DOHH2 (cell line): Measurements from ENCODE around the gene RAX2.

ENCODE experiments used
- H3F3A ChIP-seq: fragments of 200-600 bp; sonication (generic), shearing (Covaris generic); 2 replicates; pipeline ENCODE4 v1.6.0; 2016; ENCODE audit warnings: antibody characterized with exemption, mild to moderate bottlenecking; ENCODE audit not compliant: control insufficient read depth, insufficient read depth
- H3K27ac ChIP-seq: fragments of 200-600 bp; sonication (generic); 2 replicates; pipeline ENCODE4 v1.5.1; 2014; ENCODE audit warnings: low read depth, mild to moderate bottlenecking, low read length, moderate library complexity
- H3K27me3 ChIP-seq: fragments of 200-600 bp; sonication (generic); 2 replicates; pipeline ENCODE4 v1.6.1; 2014; ENCODE audit warnings: mild to moderate bottlenecking, low read length, mixed read lengths; ENCODE audit not compliant: control insufficient read depth
- H3K36me3 ChIP-seq: fragments of 200-600 bp; sonication (generic); 2 replicates; pipeline ENCODE4 v1.6.1; 2014; ENCODE audit warnings: mild to moderate bottlenecking, low read length, moderate library complexity, mixed read lengths; ENCODE audit not compliant: control insufficient read depth
- H3K4me1 ChIP-seq: fragments of 200-600 bp; sonication (generic); 2 replicates; pipeline ENCODE4 v1.6.1; 2014; ENCODE audit warnings: mild to moderate bottlenecking, low read length, mixed read lengths; ENCODE audit not compliant: control insufficient read depth
- H3K4me2 ChIP-seq: fragments of 200-600 bp; sonication (generic); 2 replicates; pipeline ENCODE4 v1.6.0; 2014; ENCODE audit warnings: mild to moderate bottlenecking, low read length, moderate library complexity
- H3K4me3 ChIP-seq: fragments of 200-600 bp; sonication (generic); 2 replicates; pipeline ENCODE4 v1.5.1; 2014; ENCODE audit warnings: mild to moderate bottlenecking, low read length, mixed read lengths
- H3K79me2 ChIP-seq: fragments of 200-600 bp; sonication (generic); 2 replicates; pipeline ENCODE4 v1.6.1; 2014; ENCODE audit warnings: mild to moderate bottlenecking, low read length, mixed read lengths; ENCODE audit not compliant: control insufficient read depth
- H3K9me2 ChIP-seq: fragments of 200-600 bp; sonication (generic); replicated peaks from 2 replicates; pipeline ENCODE4 v1.6.1; 2014; ENCODE audit warnings: mild to moderate bottlenecking, low read length, mixed read lengths; ENCODE audit not compliant: control insufficient read depth
- H3K9me3 ChIP-seq: fragments of 200-600 bp; sonication (generic); 2 replicates; pipeline ENCODE4 v1.6.1; 2014; ENCODE audit warnings: antibody characterized with exemption, low read length, mixed read lengths; ENCODE audit not compliant: control insufficient read depth, insufficient read depth
- H4K20me1 ChIP-seq: fragments of 200-600 bp; sonication (generic); 2 replicates; pipeline ENCODE4 v1.6.0; 2014; ENCODE audit warnings: low read depth, mild to moderate bottlenecking, antibody characterized with exemption, low read length, moderate library complexity; ENCODE audit not compliant: control insufficient read depth, insufficient read depth
- EZH2phosphoT487 ChIP-seq: fragments of 200-600 bp; sonication (generic); IDR thresholded peaks from 2 replicates; pipeline ENCODE4 v1.6.1; 2017; ENCODE audit warnings: borderline replicate concordance, mild to moderate bottlenecking, antibody characterized with exemption, low read length, moderate library complexity, mixed read lengths
- TF ChIP-seq, protein P1 (sequence below): fragments of 200-600 bp; sonication (generic); IDR thresholded peaks from one replicate; pipeline ENCODE4 v1.5.1; 2014; ENCODE audit warnings: antibody characterized with exemption, mild to moderate bottlenecking, low read depth, low read length; ENCODE audit not compliant: poor library complexity, severe bottlenecking

Gene RAX2

DNA sequence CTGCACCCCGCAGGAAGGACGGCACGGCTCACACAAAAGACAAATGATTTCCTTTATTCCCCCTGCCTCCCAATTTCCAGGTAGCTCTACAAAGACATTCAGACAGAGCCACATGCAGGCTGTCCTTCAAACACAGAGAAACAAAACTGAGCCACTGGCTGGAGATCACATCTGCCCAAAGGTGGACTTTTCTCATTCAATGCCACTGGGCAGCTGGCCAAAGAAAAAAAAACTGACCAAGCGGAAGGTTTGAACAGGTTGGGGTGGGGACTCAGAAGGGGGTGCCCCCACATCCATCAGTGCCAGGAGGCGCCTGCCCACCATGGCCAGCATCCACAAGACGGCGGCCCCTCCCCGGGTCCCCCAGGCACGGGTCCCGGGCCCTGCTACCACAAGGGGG is 32.0 kb upstream of the RAX2 start:
- Histone ChIP-seq H3K79me2 (no peaks in the 10 kb centered on the region), H3K9me3 (peaks cover 4% of the 10 kb centered on the region; the same call in 1 of the 2 replicates), H3F3A (no peaks in the 10 kb centered on the region; the same call in 1 of the 2 replicates), H3K4me1 (no peaks in the 10 kb centered on the region), H3K9me2 (no peaks in the 10 kb centered on the region), H3K4me2 (no peak overlapping the region), H3K27me3 (peaks cover 14% of the 10 kb centered on the region), H3K27ac (no peak overlapping the region), H3K4me3 (no peak overlapping the region), H3K36me3 (no peaks in the 10 kb centered on the region), H4K20me1 (no peaks in the 10 kb centered on the region)
- no peak for TF ChIP-seq EZH2phosphoT487
- TF ChIP-seq, protein P1, sequence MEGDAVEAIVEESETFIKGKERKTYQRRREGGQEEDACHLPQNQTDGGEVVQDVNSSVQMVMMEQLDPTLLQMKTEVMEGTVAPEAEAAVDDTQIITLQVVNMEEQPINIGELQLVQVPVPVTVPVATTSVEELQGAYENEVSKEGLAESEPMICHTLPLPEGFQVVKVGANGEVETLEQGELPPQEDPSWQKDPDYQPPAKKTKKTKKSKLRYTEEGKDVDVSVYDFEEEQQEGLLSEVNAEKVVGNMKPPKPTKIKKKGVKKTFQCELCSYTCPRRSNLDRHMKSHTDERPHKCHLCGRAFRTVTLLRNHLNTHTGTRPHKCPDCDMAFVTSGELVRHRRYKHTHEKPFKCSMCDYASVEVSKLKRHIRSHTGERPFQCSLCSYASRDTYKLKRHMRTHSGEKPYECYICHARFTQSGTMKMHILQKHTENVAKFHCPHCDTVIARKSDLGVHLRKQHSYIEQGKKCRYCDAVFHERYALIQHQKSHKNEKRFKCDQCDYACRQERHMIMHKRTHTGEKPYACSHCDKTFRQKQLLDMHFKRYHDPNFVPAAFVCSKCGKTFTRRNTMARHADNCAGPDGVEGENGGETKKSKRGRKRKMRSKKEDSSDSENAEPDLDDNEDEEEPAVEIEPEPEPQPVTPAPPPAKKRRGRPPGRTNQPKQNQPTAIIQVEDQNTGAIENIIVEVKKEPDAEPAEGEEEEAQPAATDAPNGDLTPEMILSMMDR, result no peak

DNA sequence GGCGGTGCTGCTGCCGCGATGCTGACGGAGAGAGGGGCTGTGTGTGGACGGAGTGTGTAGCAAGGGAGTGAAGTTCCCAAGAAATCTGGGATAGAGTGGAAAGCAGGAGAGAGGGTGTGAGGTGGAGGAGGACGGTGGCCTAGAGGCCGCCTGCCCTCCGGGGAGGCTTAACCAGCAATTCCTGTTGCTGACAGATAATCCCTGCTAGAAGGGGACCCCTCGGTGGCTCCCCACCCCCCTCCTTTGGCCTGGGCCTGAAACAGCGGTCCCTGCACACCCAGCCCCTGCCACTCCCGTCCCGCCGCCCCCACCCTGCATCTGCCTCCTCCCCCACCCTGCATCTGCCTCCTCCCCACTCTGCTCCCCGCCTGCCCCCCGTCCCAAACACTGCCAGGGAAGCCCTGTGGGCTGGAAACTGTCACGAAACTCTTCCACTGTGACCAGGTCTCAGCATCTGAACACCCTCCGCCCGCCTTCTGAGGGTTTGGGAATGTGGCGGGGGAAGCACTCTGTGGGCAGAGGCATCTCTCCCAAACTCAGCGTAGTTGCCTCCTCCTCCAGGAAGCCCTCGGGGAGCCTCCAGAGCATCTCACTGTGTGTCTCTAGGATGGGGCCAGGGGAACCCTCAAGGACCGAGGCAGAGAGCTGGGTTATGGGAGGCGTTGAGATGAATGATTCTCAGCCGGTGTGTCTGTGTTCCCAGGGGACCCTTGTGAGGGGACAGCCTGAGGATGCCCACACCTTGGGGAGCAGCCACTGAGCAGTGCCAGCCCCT is 31.3 kb upstream of the RAX2 start:
- Histone ChIP-seq H4K20me1 (no peaks in the 10 kb centered on the region), H3K79me2 (no peaks in the 10 kb centered on the region), H3K9me2 (no peaks in the 10 kb centered on the region), H3K4me3 (no peak overlapping the region), H3K4me1 (no peaks in the 10 kb centered on the region), H3K4me2 (no peak overlapping the region), H3K27me3 (peaks cover 14% of the 10 kb centered on the region), H3K36me3 (no peaks in the 10 kb centered on the region), H3K27ac (no peak overlapping the region), H3F3A (no peaks in the 10 kb centered on the region; the same call in 1 of the 2 replicates), H3K9me3 (peaks cover 4% of the 10 kb centered on the region; the same call in 1 of the 2 replicates)
- TF ChIP-seq, protein P1, result no peak
- TF ChIP-seq EZH2phosphoT487, result no peak

- no peaks in the 10 kb centered on the region for H3K79me2 ChIP-seq
- H3K27me3 ChIP-seq, result peaks cover 14% of the 10 kb centered on the region
- no peak overlapping the region for H3K27ac ChIP-seq
- no peaks in the 10 kb centered on the region for H3K9me2 ChIP-seq
- H3K9me3 ChIP-seq, result no peaks in the 10 kb centered on the region
- no peaks in the 10 kb centered on the region for H3K36me3 ChIP-seq
- no peak overlapping the region for H3K4me3 ChIP-seq
- TF ChIP-seq, protein P1, result no peak
- peak; percentile 60; the same call in 1 of the 2 replicates for TF ChIP-seq EZH2phosphoT487
- no peaks in the 10 kb centered on the region for H4K20me1 ChIP-seq
- H3K4me2 ChIP-seq, result no peak overlapping the region
- no peaks in the 10 kb centered on the region for H3K4me1 ChIP-seq
- H3F3A ChIP-seq, result no peaks in the 10 kb centered on the region
Measured at GRCh38 chr19:3801412-3802096, 29.5 kb upstream of the RAX2 start.
